DND-41 (cell line): ENCODE data around the gene LRRC51.

Source experiments
- ATAC-seq: fragments of 200-7000 bp; cut with Tn5 transposase; 3 replicates; pipeline ENCODE4 v1.9.1; 2021; ENCODE audit warnings: low read depth; ENCODE audit not compliant: insufficient read depth
- DNase-seq: peaks from one replicate; pipeline ENCODE4 v3.0.0-alpha.2; 2020
- H2AFZ ChIP-seq: 2 replicates; pipeline ENCODE4 v1.6.0; 2012; ENCODE audit warnings: low read depth, low read length
- H3K27ac ChIP-seq: 2 replicates; pipeline ENCODE4 v1.5.1; 2012; ENCODE audit warnings: low read length, inconsistent platforms
- H3K27me3 ChIP-seq: fragments of 200-600 bp; sonication (generic); 2 replicates; pipeline ENCODE4 v1.6.0; 2012; ENCODE audit warnings: low read length, mild to moderate bottlenecking, inconsistent platforms; ENCODE audit not compliant: insufficient read depth, poor library complexity
- H3K36me3 ChIP-seq: 2 replicates; pipeline ENCODE4 v1.5.1; 2012; ENCODE audit warnings: low read length, inconsistent platforms; ENCODE audit not compliant: insufficient read depth
- H3K4me1 ChIP-seq: 2 replicates; pipeline ENCODE4 v1.5.1; 2012; ENCODE audit warnings: mild to moderate bottlenecking, low read length; ENCODE audit not compliant: insufficient read depth
- H3K4me2 ChIP-seq: 2 replicates; pipeline ENCODE4 v1.6.0; 2012; ENCODE audit warnings: mild to moderate bottlenecking, moderate library complexity, low read length, inconsistent platforms; ENCODE audit not compliant: insufficient read depth
- H3K4me3 ChIP-seq, 2 experiments: fragments of 200-600 bp in 1 of 2; shearing (Covaris generic) in 1 of 2; 2 replicates each; pipeline ENCODE4 v1.5.1; 2012 to 2016; ENCODE audit warnings: inconsistent platforms in 2 of 2, low read length in 2 of 2, mild to moderate bottlenecking in 2 of 2, low read depth in 1 of 2, moderate library complexity in 1 of 2
- H3K79me2 ChIP-seq: 2 replicates; pipeline ENCODE4 v1.6.0; 2012; ENCODE audit warnings: low read length, inconsistent platforms; ENCODE audit not compliant: insufficient read depth
- H3K9ac ChIP-seq: 2 replicates; pipeline ENCODE4 v1.6.0; 2012; ENCODE audit warnings: low read depth, mild to moderate bottlenecking, inconsistent platforms, low read length, moderate library complexity
- H3K9me3 ChIP-seq: 2 replicates; pipeline ENCODE4 v1.5.1; 2012; ENCODE audit warnings: low read length, moderate library complexity, mild to moderate bottlenecking, inconsistent platforms; ENCODE audit not compliant: insufficient read depth, severe bottlenecking
- H4K20me1 ChIP-seq: 2 replicates; pipeline ENCODE4 v1.6.0; 2012; ENCODE audit warnings: low read length; ENCODE audit not compliant: insufficient read depth
- CTCF ChIP-seq: IDR thresholded peaks from 2 replicates; pipeline ENCODE4 v1.5.1; 2012; ENCODE audit warnings: borderline replicate concordance, low read length, moderate library complexity, mild to moderate bottlenecking; ENCODE audit not compliant: poor library complexity, severe bottlenecking; ENCODE audit errors: extremely low read depth
- EZH2 ChIP-seq: IDR thresholded peaks from 3 replicates; pipeline ENCODE4 v1.6.1; 2012; ENCODE audit warnings: borderline replicate concordance, low read depth, mild to moderate bottlenecking, moderate library complexity, low read length, inconsistent platforms; ENCODE audit not compliant: severe bottlenecking

LRRC51 gene

DNA sequence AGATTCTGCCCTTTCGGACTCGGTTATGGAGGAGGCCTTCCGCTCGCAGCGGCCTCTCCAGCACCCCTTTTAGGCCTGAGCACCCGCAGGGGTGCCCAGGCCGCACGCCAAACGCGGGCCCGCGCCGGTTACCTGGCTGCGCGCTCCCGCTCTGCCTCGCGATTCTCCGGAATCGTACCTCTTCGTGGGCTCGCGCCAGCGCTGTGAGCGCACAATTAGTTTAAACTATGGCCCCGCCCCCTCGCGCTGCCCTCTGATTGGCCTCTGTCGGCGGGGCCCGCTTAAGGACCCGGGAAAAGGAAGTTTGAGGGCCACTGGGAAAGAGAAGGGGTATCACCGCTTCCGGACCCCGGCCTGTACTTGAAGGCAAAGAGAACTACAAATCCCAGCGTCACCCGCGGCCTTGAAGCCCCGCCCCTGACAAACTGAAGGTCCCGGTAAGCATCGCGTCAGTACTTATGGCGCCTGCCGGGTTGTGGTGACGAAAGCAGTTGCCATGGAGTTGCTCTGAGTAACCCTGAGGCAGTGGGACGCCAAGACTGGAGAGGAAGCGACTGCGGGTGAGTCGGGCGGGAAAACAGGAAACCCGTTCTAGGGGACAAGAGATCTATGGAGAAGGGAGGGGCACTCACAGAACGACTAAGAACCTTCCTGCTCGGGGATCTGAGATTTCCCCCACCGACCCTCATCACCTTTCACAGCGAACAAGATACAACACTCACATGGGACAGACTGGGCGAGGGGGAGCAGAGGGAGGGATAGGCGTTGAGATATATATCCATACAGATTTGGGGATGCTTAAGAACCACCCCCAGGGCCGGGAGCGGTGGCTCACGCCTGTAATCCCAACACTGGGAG, at the start of gene LRRC51, which contains the start of gene NUMA1:
Gene LRRC51 (plus strand): TSS at position 525 of the 858 bp plus-strand sequence. CDS start 8,234 bp downstream, outside the sequence.
Gene NUMA1 (minus strand): TSS at position 217 of the 858 bp plus-strand sequence. CDS start 44,599 bp downstream, outside the sequence.
- Histone ChIP-seq H4K20me1 (peaks cover 23% of the 10 kb centered on the region), H3K4me2 (peak within 1 kb of the TSS; percentile 95), H3K9ac (peak within 1 kb of the TSS; percentile 81), H3K36me3 (peaks cover 12% of the 10 kb centered on the region), H3K9me3 (no peaks in the 10 kb centered on the region), H3K79me2 (peaks cover 47% of the 10 kb centered on the region), H3K27me3 (no peaks in the 10 kb centered on the region), H2AFZ (peak within 1 kb of the TSS; percentile 81), H3K27ac (peak within 1 kb of the TSS; percentile 92), H3K4me1 (peaks cover 36% of the 10 kb centered on the region), H3K4me3 (peak within 1 kb of the TSS; percentile 86 to 96)
- no peak for TF ChIP-seq EZH2
- TF ChIP-seq CTCF, result no peak
- DNase-seq, result peak; percentile 100
- ATAC-seq, result peak; percentile 95

- H4K20me1 ChIP-seq, result peaks cover 27% of the 10 kb centered on the region
- H3K27me3 ChIP-seq, result no peaks in the 10 kb centered on the region
- DNase-seq (no peak), ATAC-seq (no peak)
- TF ChIP-seq CTCF (no peak), EZH2 (no peak)
- H3K79me2 ChIP-seq, result peaks cover 88% of the 10 kb centered on the region
- no peak overlapping the region for H3K9ac ChIP-seq
- no peaks in the 10 kb centered on the region for H3K9me3 ChIP-seq
- peaks cover 53% of the 10 kb centered on the region for H3K36me3 ChIP-seq
- no peak overlapping the region for H3K27ac ChIP-seq
- H3K4me2 ChIP-seq, result no peak overlapping the region
- H2AFZ ChIP-seq, result no peak overlapping the region
- peaks cover 31% of the 10 kb centered on the region for H3K4me1 ChIP-seq
- no peak overlapping the region for H3K4me3 ChIP-seq
Observed at GRCh38 chr11:72036687-72037086, 44.0 kb upstream of the LRRC51 start.

- Histone ChIP-seq H3K27me3 (no peaks in the 10 kb centered on the region), H3K79me2 (peaks cover 93% of the 10 kb centered on the region), H4K20me1 (peaks cover 27% of the 10 kb centered on the region), H3K4me3 (no peak overlapping the region), H3K4me1 (peaks cover 42% of the 10 kb centered on the region), H3K36me3 (peaks cover 53% of the 10 kb centered on the region), H3K4me2 (no peak overlapping the region), H2AFZ (no peak overlapping the region), H3K9ac (no peak overlapping the region), H3K27ac (peak overlapping the region; percentile 42; the same call in 1 of the 2 replicates), H3K9me3 (no peaks in the 10 kb centered on the region)
- ATAC-seq, result no peak
- no peak for TF ChIP-seq EZH2
- TF ChIP-seq CTCF, result no peak
- DNase-seq, result peak; percentile 24
Observed at GRCh38 chr11:72037554-72038311, 42.9 kb upstream of the LRRC51 start.
